HG03095 (cell line): ENCODE data around the gene AQP12A.
"Not testable (repeated sequence)": the region's sequence is repeated elsewhere in the genome, so short reads cannot be mapped to it uniquely, and the experiment has no call there.

Source experiments
- ATAC-seq: cut with Tn5 transposase; IDR thresholded peaks from one replicate; pipeline ENCODE4 v1.9.1; 2021; ENCODE audit warnings: moderate library complexity; ENCODE audit not compliant: unreplicated experiment

The AQP12A gene

GRCh38 chr2:240686460-240686859, 5.2 kb upstream of the AQP12A start:
- no peak for ATAC-seq

DNA sequence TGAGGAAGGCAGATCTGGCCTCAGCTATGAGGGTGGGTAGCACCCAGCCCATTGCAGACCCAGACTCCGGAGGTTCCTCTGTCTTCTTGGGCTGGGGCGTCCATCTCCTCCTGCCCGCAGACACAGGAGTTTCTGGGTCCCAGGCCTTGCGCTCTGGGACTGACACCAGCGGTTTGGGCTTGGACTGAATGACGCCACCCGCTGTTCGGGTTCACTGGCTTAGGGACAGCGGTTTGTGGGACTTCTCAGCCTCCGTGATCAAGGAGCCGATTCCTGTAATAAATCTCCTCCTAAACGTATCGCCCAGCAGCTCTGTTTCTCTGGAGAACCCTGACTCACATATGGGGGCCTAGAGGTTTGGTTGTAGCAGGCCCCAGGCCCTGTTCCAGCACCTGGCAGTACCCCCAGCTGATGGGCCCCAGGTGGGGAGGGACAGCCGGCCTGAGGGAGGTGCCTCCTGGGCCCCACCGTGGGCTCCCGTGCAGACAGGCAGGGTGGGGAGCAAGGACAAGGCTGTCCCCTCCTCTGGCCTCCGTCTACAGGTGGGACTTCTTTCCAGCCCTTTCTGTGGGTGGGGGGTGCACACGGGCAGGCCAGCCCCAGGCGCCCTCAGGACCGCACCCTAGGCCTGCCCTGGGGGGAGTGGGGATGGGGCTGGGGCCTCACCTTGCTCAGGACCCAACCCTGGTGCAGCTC, 4.5 kb upstream of the AQP12A start:
- no peak for ATAC-seq

- ATAC-seq: no peak
Observed at GRCh38 chr2:240687741-240688552, 3.7 kb upstream of the AQP12A start.

DNA sequence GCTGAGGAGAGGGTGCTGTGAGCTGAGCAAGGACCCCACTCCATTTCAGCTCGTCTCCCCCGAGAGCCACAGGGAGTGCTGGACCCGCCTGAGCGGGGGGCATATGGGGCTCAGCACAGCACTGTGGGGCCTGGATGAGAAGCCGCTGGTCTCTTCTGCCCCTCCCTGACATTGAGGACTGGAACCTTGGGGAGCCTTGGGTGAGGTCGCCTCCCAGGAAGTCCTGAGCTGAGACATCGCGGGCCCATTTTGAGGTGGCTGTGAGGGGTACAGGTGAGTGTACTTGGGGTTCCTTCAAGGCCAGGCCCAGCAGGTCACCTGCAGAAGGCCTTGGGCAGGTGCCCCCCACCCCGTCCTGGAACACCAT, 3.1 kb upstream of the AQP12A start:
- ATAC-seq: no peak

- ATAC-seq: no peak
Observed at GRCh38 chr2:240689975-240690374, 1.7 kb upstream of the AQP12A start.

DNA sequence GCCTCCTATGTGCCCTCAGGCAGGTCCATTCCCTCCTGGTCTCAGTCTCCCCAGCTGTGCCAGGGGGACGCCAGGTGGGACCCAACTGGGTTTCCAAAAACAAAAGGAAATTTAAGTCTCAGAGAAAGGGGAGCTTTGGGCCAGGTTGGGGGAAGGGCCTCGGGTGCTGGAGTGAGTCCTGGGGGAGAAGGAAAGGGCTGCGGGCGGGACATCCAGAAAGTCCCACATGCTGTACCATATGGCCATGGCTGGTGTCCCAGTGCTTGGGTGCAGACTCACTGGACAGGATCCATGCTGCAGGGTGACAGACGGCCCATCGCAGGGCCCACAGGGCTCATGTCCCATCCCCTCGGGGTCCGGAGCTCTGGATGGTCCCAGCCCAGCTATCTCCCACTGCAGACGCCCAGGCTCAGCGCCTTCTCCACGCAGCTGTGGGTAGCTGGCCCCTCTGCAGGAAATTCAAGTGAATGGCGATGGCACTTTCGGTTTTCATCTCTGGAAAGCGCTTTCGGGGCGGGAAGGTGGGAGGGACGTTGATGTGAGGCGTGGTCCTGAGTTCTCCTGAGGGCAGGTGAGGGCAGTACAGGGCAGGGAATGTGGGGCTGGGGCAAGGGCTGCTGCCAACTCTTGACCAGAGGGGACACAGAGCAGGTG, 1.1 kb upstream of the AQP12A start:
- not testable (repeated sequence) for ATAC-seq

DNA sequence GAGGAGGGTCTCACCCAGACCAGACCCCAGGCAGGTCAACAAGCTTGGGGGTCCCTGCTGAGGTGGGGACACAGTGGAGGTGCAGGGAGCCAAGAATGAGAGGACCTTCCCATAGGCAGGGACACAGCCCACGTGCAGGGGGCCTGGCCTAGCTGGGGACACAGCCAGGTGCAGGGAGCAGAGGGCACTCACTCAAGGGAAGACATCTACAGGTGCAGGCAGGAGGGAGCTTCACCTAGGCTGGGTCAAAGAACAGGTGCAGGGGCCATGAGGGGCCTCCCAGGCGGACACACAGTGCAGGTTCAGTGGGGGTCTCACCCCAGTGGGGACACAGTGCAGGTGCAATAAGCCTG, 615 bp upstream of the AQP12A start:
- not testable (repeated sequence) for ATAC-seq

GRCh38 chr2:240692583-240693561, 1.2 kb downstream of the AQP12A start:
- not testable (repeated sequence) for ATAC-seq

DNA sequence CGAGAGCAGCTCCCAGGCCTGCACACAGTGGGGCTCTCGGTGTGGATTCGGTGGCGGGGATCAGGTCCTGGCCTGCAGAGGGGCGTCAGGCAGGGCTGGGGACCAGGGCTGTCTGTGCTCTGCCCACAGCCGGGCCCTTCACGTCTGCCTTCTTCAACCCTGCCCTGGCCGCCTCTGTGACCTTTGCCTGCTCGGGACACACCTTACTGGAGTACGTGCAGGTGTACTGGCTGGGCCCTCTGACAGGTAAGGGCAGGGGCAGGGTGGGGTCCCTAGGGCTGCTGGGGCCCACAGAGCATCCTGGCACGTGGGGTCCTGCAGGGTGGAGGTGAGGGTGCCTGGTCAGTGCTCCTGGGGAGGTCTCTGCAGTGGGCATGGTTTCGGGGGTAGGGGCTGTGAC, 2.6 kb downstream of the AQP12A start:
- ATAC-seq: not testable (repeated sequence)

- ATAC-seq: not testable (repeated sequence)
Observed at GRCh38 chr2:240695593-240695992, 3.9 kb downstream of the AQP12A start.

GRCh38 chr2:240696469-240696868, 4.8 kb downstream of the AQP12A start:
- ATAC-seq: not testable (repeated sequence)

- not testable (repeated sequence) for ATAC-seq
Observed at GRCh38 chr2:240698852-240699561, 7.3 kb downstream of the AQP12A start.

GRCh38 chr2:240699835-240700234, 8.2 kb downstream of the AQP12A start:
- not testable (repeated sequence) for ATAC-seq

DNA sequence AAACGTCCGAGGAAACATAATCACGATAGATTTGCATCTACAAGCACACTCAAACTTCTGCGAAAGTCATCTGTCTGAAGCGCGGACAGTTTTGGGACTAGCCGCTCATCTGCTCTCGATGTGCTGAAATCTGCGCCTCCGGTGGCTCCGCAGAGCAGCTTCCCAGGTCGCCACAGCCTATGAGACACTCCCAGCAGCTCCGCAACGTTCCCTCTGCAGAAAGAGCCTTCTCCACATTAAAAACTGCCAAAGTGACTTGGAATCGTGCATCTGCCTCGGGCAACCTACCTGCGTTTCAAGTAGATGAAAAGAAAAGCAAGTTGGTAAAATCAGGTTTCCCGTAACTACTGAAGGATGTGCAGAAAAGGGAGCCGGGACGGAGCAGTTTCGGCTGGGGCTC, 8.9 kb downstream of the AQP12A start:
- ATAC-seq: not testable (repeated sequence)

DNA sequence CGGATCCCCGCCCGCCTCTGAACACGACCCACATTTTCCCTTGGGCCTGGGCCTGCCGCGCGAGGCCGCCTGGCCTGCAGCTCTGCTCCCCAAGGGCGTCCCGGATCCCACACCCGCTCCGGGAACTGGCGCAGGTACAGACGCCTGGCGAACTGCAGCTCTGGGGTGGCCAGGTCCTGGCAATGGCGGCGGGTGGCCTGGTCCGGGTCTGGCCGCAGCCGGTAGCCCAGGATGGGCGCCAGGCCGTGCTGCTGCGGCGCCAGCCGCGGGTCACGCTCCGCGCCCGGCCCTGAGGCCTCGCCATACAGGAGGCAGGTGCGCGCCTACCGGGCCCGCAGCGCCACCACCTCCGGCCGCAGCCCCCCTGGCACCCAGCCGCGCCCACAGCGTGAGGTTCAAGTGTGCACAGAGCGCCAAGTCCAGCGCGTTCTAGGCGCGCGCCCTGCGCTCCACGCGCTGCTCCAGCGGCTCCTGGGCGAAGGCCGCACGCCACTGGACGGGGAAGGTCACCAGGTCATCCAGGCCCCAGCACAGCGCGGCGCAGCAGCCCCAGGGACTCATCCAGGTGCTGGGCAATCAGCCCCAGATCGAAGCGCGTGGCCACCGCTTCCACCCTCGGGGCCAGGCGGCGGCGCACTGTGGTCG, 9.5 kb downstream of the AQP12A start:
- no peak for ATAC-seq

DNA sequence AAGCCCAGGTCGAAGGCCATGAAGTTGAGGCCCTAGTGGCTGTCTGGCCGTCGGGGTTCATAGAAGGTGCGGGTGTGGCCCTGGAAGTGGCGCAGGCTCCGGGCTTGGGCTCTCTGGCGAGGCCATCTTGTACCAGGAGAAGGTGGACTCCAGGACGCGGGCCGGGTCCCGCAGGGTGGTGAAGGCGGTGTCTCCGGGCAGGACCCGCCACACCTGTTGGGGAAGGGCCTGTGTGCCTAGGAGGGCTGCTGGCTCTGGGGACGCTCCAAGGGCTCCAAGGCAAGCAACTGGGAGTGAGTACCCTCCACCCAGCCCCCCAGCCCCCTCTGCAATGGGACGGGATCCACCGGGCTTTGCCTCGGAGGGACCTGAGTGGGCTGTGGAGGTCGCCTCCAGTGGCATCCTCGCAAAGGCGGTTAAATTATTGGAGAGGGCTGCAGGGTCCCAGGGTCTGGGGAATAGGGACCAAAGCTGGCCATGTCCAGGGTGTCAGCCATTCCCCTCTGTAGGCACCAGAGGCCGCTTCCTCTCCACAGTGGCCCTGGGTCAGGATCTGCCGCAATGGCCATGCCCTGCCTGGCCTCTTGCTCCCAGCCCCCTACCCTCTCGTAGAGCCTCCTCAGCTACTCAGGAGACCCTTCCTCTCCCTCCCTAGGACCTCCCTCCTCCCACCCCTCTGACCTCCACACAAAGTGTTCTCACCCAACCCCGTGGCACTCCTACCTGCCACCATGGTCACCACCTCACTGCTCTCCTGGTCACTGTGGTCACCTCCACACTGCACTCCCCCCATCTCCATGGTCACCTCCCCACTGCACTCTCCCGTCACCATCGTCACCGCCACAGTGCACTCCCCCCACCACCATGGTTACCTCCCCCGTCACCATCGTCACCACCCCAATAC, 10.3 kb downstream of the AQP12A start:
- ATAC-seq: no peak

GRCh38 chr2:240702640-240703011, 11.0 kb downstream of the AQP12A start:
- ATAC-seq: no peak
